IMR-90 (cell line): ENCODE results near the gene PRKCA. TPM values are rescaled to one million over a fixed set of nuclear protein-coding genes. Genes with fewer than 3 reads are reported as not detected.

Experiments
- ATAC-seq: fragments of 200-7000 bp; cut with Tn5 transposase; 2 replicates; pipeline ENCODE4 v1.9.1; 2020; ENCODE audit warnings: low read depth, mild to moderate bottlenecking, moderate library complexity
- BruUV-seq: library from RNA; stranded (reverse); fragments of 400-500 nt; replicated peaks from 2 replicates; lab custom pipeline; 2021; lab: Mats Ljungman, UMichigan
- CTCF ChIA-PET: fragments of 300-600 bp; formaldehyde crosslinking; extraction: SDS; loops from one replicate; lab custom pipeline; 2021; ENCODE audit warnings: antibody characterized with exemption; lab: Yijun Ruan, JAX
- POLR2A ChIA-PET: fragments of 300-600 bp; sonication (Branson Sonifier 250); formaldehyde crosslinking; loops from one replicate; lab custom pipeline; 2022; ENCODE audit warnings: antibody characterized with exemption; ENCODE audit not compliant: unreplicated experiment; lab: Charles Lee
- DNase-seq: peaks from one replicate; pipeline ENCODE4 v3.0.0; 2013
- H2AFZ ChIP-seq: replicated peaks from 2 replicates; pipeline ENCODE3; 2013; ENCODE audit warnings: low read length, mild to moderate bottlenecking; ENCODE audit not compliant: poor library complexity
- H2AK5ac ChIP-seq: 2 replicates; pipeline ENCODE4 v1.6.1; 2013; ENCODE audit warnings: low read depth, low read length, inconsistent platforms
- H2AK9ac ChIP-seq: replicated peaks from 2 replicates; pipeline ENCODE3; 2013; ENCODE audit warnings: mild to moderate bottlenecking, low read depth, low read length, moderate library complexity; ENCODE audit not compliant: poor library complexity
- H2BK120ac ChIP-seq: 2 replicates; pipeline ENCODE4 v1.6.1; 2013; ENCODE audit warnings: low read depth, low read length, inconsistent platforms
- H2BK15ac ChIP-seq: 3 replicates; pipeline ENCODE4 v1.6.1; 2013; ENCODE audit warnings: low read depth, low read length, inconsistent platforms
- H2BK20ac ChIP-seq: 2 replicates; pipeline ENCODE4 v1.6.1; 2013; ENCODE audit warnings: low read depth, mild to moderate bottlenecking, inconsistent platforms, low read length, moderate library complexity
- H2BK5ac ChIP-seq: 2 replicates; pipeline ENCODE4 v1.6.1; 2013; ENCODE audit warnings: mild to moderate bottlenecking, low read depth, low read length, inconsistent platforms; ENCODE audit not compliant: poor library complexity, severe bottlenecking
- H3K14ac ChIP-seq: replicated peaks from 2 replicates; pipeline ENCODE4 v1.6.1; 2013; ENCODE audit warnings: low read depth, low read length, inconsistent platforms
- H3K18ac ChIP-seq: 2 replicates; pipeline ENCODE4 v1.6.1; 2013; ENCODE audit warnings: low read depth, low read length, control low read depth
- H3K23ac ChIP-seq: 2 replicates; pipeline ENCODE4 v1.6.1; 2013; ENCODE audit warnings: low read depth, low read length, inconsistent platforms
- H3K27ac ChIP-seq: 2 replicates; pipeline ENCODE4 v1.5.1; 2013; ENCODE audit warnings: mild to moderate bottlenecking, control low read depth, low read length; ENCODE audit not compliant: insufficient read depth
- H3K27me3 ChIP-seq: 2 replicates; pipeline ENCODE4 v1.6.1; 2013; ENCODE audit warnings: low read length; ENCODE audit not compliant: control insufficient read depth, insufficient read depth
- H3K36me3 ChIP-seq: 2 replicates; pipeline ENCODE4 v1.6.1; 2013; ENCODE audit warnings: low read length, mixed read lengths; ENCODE audit not compliant: control insufficient read depth, insufficient read depth
- H3K4ac ChIP-seq: 2 replicates; pipeline ENCODE4 v1.6.1; 2013; ENCODE audit warnings: low read depth, low read length, inconsistent platforms
- H3K4me1 ChIP-seq: 2 replicates; pipeline ENCODE4 v1.6.1; 2013; ENCODE audit warnings: low read length, mixed read lengths; ENCODE audit not compliant: control insufficient read depth, insufficient read depth
- H3K4me2 ChIP-seq: 2 replicates; pipeline ENCODE4 v1.6.1; 2013; ENCODE audit warnings: low read depth, mild to moderate bottlenecking, control low read depth, low read length, moderate library complexity
- H3K4me3 ChIP-seq: 2 replicates; pipeline ENCODE4 v1.5.1; 2013; ENCODE audit warnings: low read depth, mild to moderate bottlenecking, control low read depth, low read length, moderate library complexity; ENCODE audit not compliant: insufficient read depth
- H3K56ac ChIP-seq: 2 replicates; pipeline ENCODE4 v1.6.1; 2013; ENCODE audit warnings: low read length, inconsistent platforms; ENCODE audit not compliant: insufficient read depth; ENCODE audit errors: extremely low read depth
- H3K79me1 ChIP-seq, 2 experiments: 2 replicates each; pipeline ENCODE4 v1.6.1; 2013; ENCODE audit warnings: low read length in 2 of 2, inconsistent platforms in 1 of 2, low read depth in 1 of 2
- H3K9ac ChIP-seq: 2 replicates; pipeline ENCODE4 v1.6.1; 2013; ENCODE audit warnings: low read depth, low read length, control low read depth
- H3K9me1 ChIP-seq: 2 replicates; pipeline ENCODE4 v1.6.1; 2013; ENCODE audit warnings: low read length, inconsistent platforms; ENCODE audit not compliant: insufficient read depth
- H3K9me3 ChIP-seq: 2 replicates; pipeline ENCODE4 v1.6.1; 2013; ENCODE audit warnings: low read length; ENCODE audit not compliant: control insufficient read depth, insufficient read depth
- H4K20me1 ChIP-seq: 2 replicates; pipeline ENCODE4 v1.6.1; 2013; ENCODE audit warnings: low read length, inconsistent platforms; ENCODE audit not compliant: insufficient read depth
- H4K5ac ChIP-seq: 2 replicates; pipeline ENCODE4 v1.6.1; 2013; ENCODE audit warnings: mild to moderate bottlenecking, low read depth, low read length, control low read depth
- H4K8ac ChIP-seq, 2 experiments: 2 replicates each; pipeline ENCODE4 v1.6.1; 2013; ENCODE audit warnings: low read depth in 2 of 2, low read length in 2 of 2, control low read depth in 1 of 2, inconsistent platforms in 1 of 2
- H4K91ac ChIP-seq: 2 replicates; pipeline ENCODE4 v1.6.1; 2013; ENCODE audit warnings: low read depth, low read length, inconsistent platforms; ENCODE audit not compliant: insufficient read depth
- CHD1 ChIP-seq: IDR thresholded peaks from 2 replicates; pipeline ENCODE4 v1.6.1; 2012; ENCODE audit warnings: low read depth, low read length, improper control_type of control experiment
- CTCF ChIP-seq: conservative IDR thresholded peaks from 2 replicates; pipeline ENCODE4 v1.5.1; 2012; ENCODE audit warnings: mild to moderate bottlenecking, low read depth, low read length, improper control_type of control experiment
- RFX5 ChIP-seq: IDR thresholded peaks from 2 replicates; pipeline ENCODE4 v1.8.0; 2012; ENCODE audit warnings: low read depth, mild to moderate bottlenecking, low read length, moderate library complexity
- WGBS, 2 experiments: methylation state at CpG; one replicate each; pipeline versions ENCODE4 v1.1.5 to v1.1.7; 2013; ENCODE audit warnings: missing lambda C conversion rate in 2 of 2; ENCODE audit not compliant: insufficient read length in 1 of 2; ENCODE audit errors: extremely low coverage in 2 of 2; 5-methylcytosine and 5-hydroxymethylcytosine counted together
- dilution Hi-C: fragments of 300-500 bp; cut with HindIII; formaldehyde crosslinking; loops from one replicate; pipeline ENCODE4 v1.14.3; 2018; ENCODE audit warnings: low sequenced_read_pairs; ENCODE audit not compliant: unreplicated experiment
- in situ Hi-C: fragments of 300-500 bp; cut with MboI; formaldehyde crosslinking; loops from 3 replicates; pipeline ENCODE4 v1.14.3; 2019; ENCODE audit warnings: low sequenced_read_pairs, inconsistent platforms, mixed read lengths
- intact Hi-C: fragments of 100-400 bp; cut with micrococcal nuclease; formaldehyde crosslinking; loops from 2 replicates; pipeline ENCODE4 v1.10.0; 2022
- polyA plus RNA-seq, 3 experiments: library from polyadenylated mRNA; depleted of rRNA; stranded (reverse); fragments of >200 nt; gene quantifications; 2 replicates each; pipeline ENCODE4 v1.2.3, GENCODE V29; 2012; ENCODE audit warnings: low replicate concordance in 1 of 3
- total RNA-seq: library from RNA; depleted of rRNA; stranded (reverse); fragments of >200 nt; gene quantifications from 2 replicates; pipeline ENCODE4 v1.2.3, GENCODE V29; 2012

Gene PRKCA
- total and polyA plus RNA-seq, 2 of the 4 experiments (the other 2 are of a cell fraction): 31.0 to 46.0 TPM

GRCh38 chr17:66262767-66263166, 39.6 kb upstream of the PRKCA start:
- no peak overlapping the region for H4K5ac ChIP-seq
- no peak overlapping the region for H4K8ac ChIP-seq
- POLR2A ChIA-PET: no interaction called here
- no peak overlapping the region for H3K23ac ChIP-seq
- no peaks in the 10 kb centered on the region for H3K9me3 ChIP-seq
- H3K56ac ChIP-seq: no peak overlapping the region
- no peak for DNase-seq
- no peak overlapping the region for H2BK5ac ChIP-seq
- H4K20me1 ChIP-seq: no peaks in the 10 kb centered on the region
- WGBS, 2 experiments: no CpG with 5 or more reads among the region's 2 CpGs
- H3K14ac ChIP-seq: no peak overlapping the region
- TF ChIP-seq RFX5: no peak
- TF ChIP-seq CHD1: no peak
- TF ChIP-seq CTCF: no peak
- no peak overlapping the region for H2AK9ac ChIP-seq
- no peak overlapping the region for H3K9ac ChIP-seq
- H4K91ac ChIP-seq: no peak overlapping the region
- H2BK120ac ChIP-seq: no peak overlapping the region
- no peak overlapping the region for H2BK20ac ChIP-seq
- H3K9me1 ChIP-seq: 0 out of 2 replicates have a peak, but pooled peaks cover 4% of the 10 kb centered on the region
- dilution Hi-C loops (no loop called here), intact Hi-C loops (no loop called here), in situ Hi-C loops (no loop called here)
- BruUV-seq: no TSS peak
- CTCF ChIA-PET: no interaction called here
- H3K36me3 ChIP-seq: no peaks in the 10 kb centered on the region
- no peak overlapping the region for H3K4ac ChIP-seq
- peaks cover 3% of the 10 kb centered on the region for H3K4me1 ChIP-seq
- ATAC-seq: no peak
- no peak overlapping the region for H3K4me3 ChIP-seq
- no peak overlapping the region for H3K4me2 ChIP-seq
- no peaks in the 10 kb centered on the region for H3K79me1 ChIP-seq
- no peaks in the 10 kb centered on the region for H3K27me3 ChIP-seq
- no peak overlapping the region for H2BK15ac ChIP-seq
- no peak overlapping the region for H3K18ac ChIP-seq
- H2AFZ ChIP-seq: no peak overlapping the region
- H3K27ac ChIP-seq: no peak overlapping the region
- no peak overlapping the region for H2AK5ac ChIP-seq
